Mucosa of rectum (tissue), 2 donors: ENCODE measurements around the gene EFCC1.

Experiments
- H3K27ac ChIP-seq, 2 donors: one replicate each; pipeline ENCODE4 v1.7.0; 2013; ENCODE audit warnings: inconsistent platforms in 2 of 2, low read depth in 2 of 2, low read length in 2 of 2
- H3K27me3 ChIP-seq, 2 donors: one replicate each; pipeline ENCODE4 v1.7.0; 2013; ENCODE audit warnings: low read length in 2 of 2; ENCODE audit not compliant: control insufficient read depth in 2 of 2, insufficient read depth in 2 of 2
- H3K36me3 ChIP-seq, 2 donors: one replicate each; pipeline ENCODE4 v1.7.0; 2013; ENCODE audit warnings: low read length in 2 of 2; ENCODE audit not compliant: control insufficient read depth in 2 of 2, insufficient read depth in 2 of 2
- H3K4me1 ChIP-seq, 2 donors: one replicate each; pipeline ENCODE4 v1.7.0; 2013; ENCODE audit warnings: low read length in 2 of 2, mild to moderate bottlenecking in 1 of 2; ENCODE audit not compliant: control insufficient read depth in 2 of 2, insufficient read depth in 2 of 2
- H3K4me3 ChIP-seq, 2 donors: one replicate each; pipeline ENCODE4 v1.7.0; 2013; ENCODE audit warnings: low read length in 2 of 2
- H3K9ac ChIP-seq, 2 donors: one replicate each; pipeline ENCODE4 v1.7.0; 2013; ENCODE audit warnings: low read length in 2 of 2, low read depth in 1 of 2, mild to moderate bottlenecking in 1 of 2
- H3K9me3 ChIP-seq, 2 donors: one replicate each; pipeline ENCODE4 v1.7.0; 2013; ENCODE audit warnings: low read length in 2 of 2; ENCODE audit not compliant: control insufficient read depth in 2 of 2
- donor health status: healthy.
- donor health status: Normal muscosa, but diverticular disease.

Gene EFCC1

DNA sequence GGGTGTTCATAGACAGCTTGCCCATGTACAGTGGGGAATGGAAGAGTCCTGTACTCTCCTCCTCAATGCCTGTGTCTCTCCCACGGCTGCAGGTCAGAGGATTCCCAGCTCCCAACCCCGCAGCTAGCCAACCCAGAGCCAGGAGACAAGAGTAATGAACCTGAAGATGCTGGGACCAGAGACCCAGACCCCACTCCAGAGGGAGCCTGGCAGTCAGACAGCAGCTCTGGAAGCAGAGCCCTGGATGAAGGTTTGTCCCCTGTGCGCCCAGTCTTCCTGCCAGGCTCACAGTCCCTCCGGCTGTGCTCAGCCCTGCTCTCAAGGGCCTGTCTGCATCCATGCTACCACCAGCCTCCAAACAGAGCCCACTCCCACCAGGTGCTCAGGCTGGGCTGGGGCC is 29.5 kb downstream of the EFCC1 start:
- Histone ChIP-seq H3K4me1 (peaks cover 9 to 11% of the 10 kb centered on the region in 2 donors), H3K4me3 (no peak overlapping the region), H3K36me3 (peaks cover 0 to 5% of the 10 kb centered on the region in 2 donors), H3K27ac (no peak overlapping the region), H3K9ac (no peak overlapping the region), H3K27me3 (no peaks in the 10 kb centered on the region), H3K9me3 (no peaks in the 10 kb centered on the region)

DNA sequence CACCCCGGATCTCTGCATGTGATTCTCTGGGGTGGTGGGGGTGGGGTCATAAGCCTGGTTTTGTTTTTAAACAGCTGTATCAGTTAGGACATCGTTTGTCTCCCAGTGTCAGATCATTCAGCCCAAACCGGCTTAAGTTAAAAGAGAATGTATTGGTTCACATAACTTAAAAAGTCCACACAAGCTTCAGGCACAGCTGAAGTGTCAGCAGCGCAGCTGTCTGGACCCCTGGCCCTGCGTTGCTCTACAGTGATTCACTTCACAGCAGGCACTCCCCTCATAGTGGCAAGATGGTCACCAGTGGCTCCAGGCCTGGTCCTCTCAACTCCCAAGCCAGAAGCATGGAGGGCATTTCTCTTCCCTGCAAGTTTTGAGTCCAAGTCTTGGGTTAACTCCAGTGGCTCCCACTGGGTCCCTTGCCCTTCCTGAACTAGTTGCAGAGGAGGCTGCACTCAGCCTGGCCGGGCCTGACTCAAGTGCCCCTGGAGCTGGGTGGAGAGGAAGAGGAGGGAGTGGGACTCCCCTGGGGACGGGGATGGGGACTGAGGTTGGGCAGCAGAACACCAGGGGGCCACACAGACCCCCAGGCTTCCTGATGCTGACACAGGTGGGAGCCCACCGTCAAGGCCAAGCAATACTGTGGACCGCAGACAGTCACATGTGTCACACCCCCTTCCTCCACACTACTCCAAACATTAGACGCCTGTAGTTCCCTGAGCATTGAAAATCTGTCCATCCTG is 30.5 kb downstream of the EFCC1 start:
- Histone ChIP-seq H3K9me3 (no peaks in the 10 kb centered on the region), H3K4me3 (no peak overlapping the region), H3K27me3 (no peaks in the 10 kb centered on the region), H3K27ac (no peak overlapping the region), H3K4me1 (peaks cover 3 to 6% of the 10 kb centered on the region in 2 donors), H3K36me3 (peaks cover 0 to 5% of the 10 kb centered on the region in 2 donors), H3K9ac (no peak overlapping the region)

DNA sequence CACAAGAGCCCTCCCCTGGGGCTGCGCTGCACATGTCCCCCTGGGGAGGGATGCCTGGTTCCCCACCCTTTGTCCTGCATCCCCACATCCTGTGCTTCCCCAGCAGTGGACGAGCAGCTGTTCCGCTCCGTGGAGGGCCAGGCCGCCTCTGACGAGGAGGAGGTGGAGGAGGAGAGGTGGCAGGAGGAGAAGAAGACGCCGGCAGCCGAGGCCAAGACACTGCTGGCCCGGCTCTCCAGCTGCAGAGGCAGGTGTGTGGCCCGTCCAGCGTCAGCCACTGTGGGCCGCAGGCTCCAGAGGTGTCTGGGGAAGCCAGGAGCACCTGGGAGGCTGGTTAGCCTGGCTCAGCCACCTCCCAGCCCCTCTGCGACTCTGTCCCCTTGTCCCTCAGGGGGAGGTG is 31.6 kb downstream of the EFCC1 start:
- peaks cover 0 to 5% of the 10 kb centered on the region in 2 donors for H3K36me3 ChIP-seq
- H3K4me3 ChIP-seq, result no peak overlapping the region
- no peaks in the 10 kb centered on the region for H3K9me3 ChIP-seq
- H3K27ac ChIP-seq, result no peak overlapping the region
- no peaks in the 10 kb centered on the region for H3K27me3 ChIP-seq
- H3K9ac ChIP-seq, result no peak overlapping the region
- H3K4me1 ChIP-seq, result no peaks in the 10 kb centered on the region

DNA sequence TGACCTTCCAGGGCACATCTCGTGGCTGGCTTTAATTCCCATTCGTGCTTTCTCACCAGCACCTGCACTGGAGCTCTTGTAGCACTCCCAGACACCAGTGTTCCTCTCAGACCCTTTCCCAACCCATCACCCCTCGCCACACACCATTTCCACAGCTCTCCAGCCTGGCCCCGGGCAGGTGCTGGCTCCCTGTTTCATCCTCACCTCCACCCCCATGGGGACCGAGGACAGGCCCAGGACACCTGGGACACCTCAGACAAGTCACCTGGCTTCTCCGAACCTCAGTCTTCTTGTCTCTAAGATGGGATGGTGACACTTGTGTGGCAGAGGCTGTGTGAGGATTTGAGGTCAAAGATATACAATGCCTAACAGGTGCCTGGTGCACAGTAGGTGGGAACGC is 32.0 kb downstream of the EFCC1 start:
- H3K36me3 ChIP-seq, result peaks cover 0 to 5% of the 10 kb centered on the region in 2 donors

DNA sequence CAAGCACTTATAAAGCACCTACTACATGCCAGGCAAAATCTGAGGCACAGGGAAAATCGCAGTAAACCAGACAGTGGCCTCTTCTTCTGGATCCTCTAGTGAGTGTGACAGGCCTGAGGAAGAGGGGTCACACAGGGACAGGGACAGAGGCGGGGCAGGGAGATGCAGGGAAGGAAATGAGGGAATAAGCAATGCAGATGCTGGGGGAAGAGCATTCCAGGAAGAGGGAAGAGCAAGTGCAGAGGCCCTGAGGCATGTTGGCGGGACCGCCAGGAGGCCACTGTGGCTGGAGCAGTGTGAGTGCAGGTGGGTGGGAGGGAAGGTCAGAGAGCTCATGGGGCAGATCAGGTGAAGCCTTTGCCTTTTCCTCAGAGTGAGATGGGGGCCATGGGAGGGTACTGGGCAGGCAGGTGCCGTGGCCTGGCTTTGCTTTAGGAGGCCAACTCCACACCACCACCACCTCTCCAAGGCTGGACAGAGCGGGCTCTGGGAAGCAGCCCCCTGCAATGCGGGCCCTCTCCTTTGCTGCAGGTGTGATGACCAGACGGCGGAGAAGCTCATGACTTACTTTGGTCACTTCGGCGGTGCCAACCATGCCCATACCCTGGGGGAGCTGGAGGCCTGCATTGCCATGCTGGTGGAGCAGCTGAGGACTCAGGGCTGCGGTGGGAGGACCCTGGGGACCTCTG is 32.7 kb downstream of the EFCC1 start:
- Histone ChIP-seq H3K9me3 (no peaks in the 10 kb centered on the region), H3K4me1 (no peaks in the 10 kb centered on the region), H3K27me3 (no peaks in the 10 kb centered on the region), H3K4me3 (no peak overlapping the region), H3K36me3 (peaks cover 0 to 5% of the 10 kb centered on the region in 2 donors), H3K9ac (no peak overlapping the region), H3K27ac (no peak overlapping the region)

More for the DNA sequence above, 32.0 kb downstream of the EFCC1 start:
- no peak overlapping the region for H3K27ac ChIP-seq
- no peaks in the 10 kb centered on the region for H3K4me1 ChIP-seq
- H3K9ac ChIP-seq, result no peak overlapping the region
- H3K9me3 ChIP-seq, result no peaks in the 10 kb centered on the region
- H3K4me3 ChIP-seq, result no peak overlapping the region
- H3K27me3 ChIP-seq, result no peaks in the 10 kb centered on the region

DNA sequence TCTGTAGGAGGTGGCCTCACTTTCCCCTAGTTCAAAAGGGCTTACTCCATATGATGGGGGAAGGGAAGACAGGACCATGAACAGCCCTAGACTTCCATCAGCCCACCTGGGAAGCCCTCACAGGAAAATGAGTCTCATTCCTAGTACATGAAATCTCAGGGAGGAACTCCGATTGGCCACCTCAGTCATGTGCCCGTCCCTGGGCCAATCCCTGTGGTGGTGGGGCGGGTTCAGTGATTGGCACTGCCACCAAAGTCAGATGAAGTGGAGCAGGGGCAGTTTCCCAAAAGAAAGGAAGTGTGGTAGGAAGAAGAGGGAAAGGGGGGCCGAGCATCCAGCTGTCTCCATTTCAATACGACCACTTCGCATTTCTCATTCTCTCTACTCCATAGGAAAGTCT is 33.5 kb downstream of the EFCC1 start:
- H3K4me3 ChIP-seq, result no peak overlapping the region
- H3K36me3 ChIP-seq, result peaks cover 0 to 5% of the 10 kb centered on the region in 2 donors

DNA sequence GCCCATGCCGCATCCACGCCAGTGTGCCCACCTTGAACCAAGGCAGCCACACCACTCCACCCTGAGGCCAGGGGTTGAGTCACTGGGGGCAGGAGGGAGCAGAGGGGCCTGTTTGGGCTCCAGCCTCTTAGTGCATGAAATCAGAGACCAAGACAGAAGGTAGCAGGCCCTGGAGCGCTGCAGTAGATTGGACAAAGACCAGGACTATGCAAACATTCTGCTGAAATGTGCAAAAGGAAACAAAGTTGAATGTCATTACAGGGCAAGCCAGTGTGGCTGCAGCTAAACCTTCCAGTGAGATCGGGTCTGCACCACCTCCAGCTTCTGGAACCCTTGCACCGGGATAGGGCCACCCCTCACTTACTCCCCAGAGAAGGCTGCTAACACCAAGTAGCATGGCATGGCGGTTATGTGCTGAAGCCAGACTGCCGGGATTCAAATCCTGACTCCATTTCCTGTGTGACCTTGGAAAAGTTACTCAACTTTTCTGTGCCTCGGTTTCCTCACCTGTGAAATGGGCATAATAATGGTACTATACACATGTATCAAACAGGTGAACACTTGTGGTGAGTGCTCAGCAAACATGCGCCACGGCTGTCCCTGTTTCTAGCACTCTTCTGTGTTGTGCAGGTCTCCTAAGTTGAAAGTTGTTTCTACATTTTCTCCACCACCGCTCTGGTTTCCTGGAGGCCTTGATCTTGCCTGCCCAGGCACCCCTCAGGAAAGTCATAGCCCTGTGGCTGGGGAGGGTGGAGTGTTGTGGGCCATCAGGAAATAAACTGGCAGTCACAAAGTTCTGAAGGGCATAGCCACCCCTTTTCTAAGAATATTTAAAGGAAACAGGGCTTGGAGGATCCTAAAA is 34.5 kb downstream of the EFCC1 start:
- Histone ChIP-seq H3K36me3 (peaks cover 0 to 3% of the 10 kb centered on the region in 2 donors), H3K4me1 (peaks cover 0 to 3% of the 10 kb centered on the region in 2 donors), H3K9me3 (no peaks in the 10 kb centered on the region), H3K27ac (no peak overlapping the region), H3K9ac (no peak overlapping the region), H3K4me3 (no peak overlapping the region), H3K27me3 (no peaks in the 10 kb centered on the region)

More for the DNA sequence above, 33.5 kb downstream of the EFCC1 start:
- Histone ChIP-seq H3K9me3 (no peaks in the 10 kb centered on the region), H3K9ac (no peak overlapping the region), H3K27me3 (no peaks in the 10 kb centered on the region), H3K27ac (no peak overlapping the region), H3K4me1 (peaks cover 0 to 2% of the 10 kb centered on the region in 2 donors)

DNA sequence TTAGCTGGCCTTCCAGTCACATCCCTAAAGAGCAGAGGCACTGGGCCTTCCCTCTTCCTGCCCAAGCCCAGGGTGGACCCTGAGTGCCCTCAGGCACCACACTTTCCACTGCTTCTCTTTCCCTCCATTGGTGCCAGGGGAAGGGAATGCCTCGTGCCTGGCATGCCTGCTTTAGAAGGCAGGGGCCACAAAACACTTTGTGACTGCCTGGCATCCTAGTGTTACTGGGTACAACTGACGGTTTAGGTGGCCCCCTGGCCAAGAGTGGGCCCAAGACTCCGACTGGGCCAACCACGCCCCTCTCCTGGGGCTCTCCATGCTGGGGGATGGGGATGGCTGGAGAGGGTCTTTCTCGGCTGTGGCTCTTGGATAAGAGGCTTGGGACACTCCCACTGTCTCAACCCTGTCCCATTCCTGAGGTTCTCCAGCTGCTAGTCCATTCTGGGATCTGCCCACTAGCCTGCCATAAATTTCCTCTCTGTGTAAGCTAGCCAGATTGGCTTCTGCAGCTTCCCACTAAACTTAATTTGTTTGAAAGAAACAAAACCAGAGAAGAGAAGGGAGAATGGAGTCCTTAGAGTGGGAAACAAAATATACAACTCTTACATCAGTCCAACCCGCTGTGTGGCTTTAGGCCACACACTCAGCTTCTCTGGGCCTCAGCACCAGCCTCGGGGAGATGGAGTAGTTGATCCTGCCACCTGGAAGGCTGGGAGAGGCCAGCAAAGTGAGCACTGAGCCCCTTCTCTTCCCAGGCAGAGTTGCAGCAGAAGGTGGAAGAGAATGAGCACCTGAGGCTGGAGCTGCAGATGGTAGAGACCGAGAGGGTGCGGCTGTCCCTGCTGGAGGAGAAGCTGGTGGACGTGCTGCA is 35.4 kb downstream of the EFCC1 start:
- Histone ChIP-seq H3K9me3 (no peaks in the 10 kb centered on the region), H3K27ac (no peak overlapping the region), H3K9ac (no peak overlapping the region), H3K4me3 (no peak overlapping the region), H3K36me3 (no peaks in the 10 kb centered on the region), H3K27me3 (no peaks in the 10 kb centered on the region), H3K4me1 (peaks cover 0 to 3% of the 10 kb centered on the region in 2 donors)

DNA sequence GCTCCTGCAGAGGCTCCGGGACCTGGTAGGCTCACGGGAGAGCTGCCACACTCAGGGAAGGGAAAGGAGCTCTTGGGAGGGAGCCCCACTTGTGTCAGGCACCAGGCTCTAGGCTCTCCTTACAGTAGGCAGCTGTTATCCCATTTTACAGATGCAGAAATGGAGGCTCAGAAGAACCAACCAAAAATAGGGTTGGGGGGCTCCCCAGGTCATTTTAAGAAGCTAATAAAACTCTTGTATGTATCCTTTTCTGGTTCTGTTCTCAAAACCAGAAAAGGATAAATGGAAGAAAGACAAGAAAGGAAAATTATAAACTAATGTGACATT is 36.0 kb downstream of the EFCC1 start:
- H3K4me3 ChIP-seq, result no peak overlapping the region
- no peaks in the 10 kb centered on the region for H3K36me3 ChIP-seq
- no peaks in the 10 kb centered on the region for H3K9me3 ChIP-seq
- no peak overlapping the region for H3K9ac ChIP-seq
- H3K27me3 ChIP-seq, result no peaks in the 10 kb centered on the region
- H3K27ac ChIP-seq, result no peak overlapping the region
- peaks cover 0 to 3% of the 10 kb centered on the region in 2 donors for H3K4me1 ChIP-seq
